ENCODE data around the gene LINS1. TPM values are rescaled to one million over a fixed set of nuclear protein-coding genes. Genes with fewer than 3 reads are reported as not detected.

The LINS1 gene
- total RNA-seq, 1 donor from 2014 or later, result 15.0 TPM

DNA sequence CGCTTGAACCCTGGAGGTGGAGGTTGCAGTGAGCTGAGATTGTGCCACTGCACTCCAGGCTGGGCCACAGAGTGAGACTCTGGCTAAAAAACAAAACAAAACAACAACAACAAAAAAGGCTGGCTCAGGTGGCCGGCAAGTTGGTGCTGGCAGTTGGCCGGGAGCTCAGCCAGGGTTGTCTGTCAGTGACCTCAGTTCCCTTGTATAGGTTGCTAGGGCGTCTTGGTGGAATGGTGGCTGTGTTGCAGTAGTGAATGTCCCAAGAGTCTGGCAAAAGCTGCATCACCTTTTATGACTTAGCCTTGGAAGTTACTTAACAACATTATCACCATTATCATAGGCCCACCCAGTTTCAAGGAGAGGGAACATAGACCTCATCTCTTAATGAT lies 41.0 kb upstream of the LINS1 start:
- Mint-ChIP-seq H3K9me3 (ENCODE audit: unreplicated experiment) (no peaks in the 10 kb centered on the region), H3K36me3 (ENCODE audit: unreplicated experiment) (no peaks in the 10 kb centered on the region), H3K4me3 (ENCODE audit: unreplicated experiment) (no peak overlapping the region), H3K27me3 (ENCODE audit: unreplicated experiment) (peaks cover 3% of the 10 kb centered on the region), H3K27ac (ENCODE audit: unreplicated experiment) (no peak overlapping the region), H3K4me1 (ENCODE audit: low read depth, unreplicated experiment) (no peaks in the 10 kb centered on the region)
- DNase-seq, result no peak
- no peak for TF ChIP-seq CTCF (IDR thresholded peaks at IDR 0.05; ENCODE audit: partially characterized antibody, unreplicated experiment)

GRCh38 chr15:100642213-100642949 lies 40.4 kb upstream of the LINS1 start:
- H3K36me3 Mint-ChIP-seq (ENCODE audit: unreplicated experiment), result no peaks in the 10 kb centered on the region
- no peak overlapping the region for H3K27ac Mint-ChIP-seq (ENCODE audit: unreplicated experiment)
- TF ChIP-seq CTCF (IDR thresholded peaks at IDR 0.05; ENCODE audit: partially characterized antibody, unreplicated experiment), result no peak
- H3K4me3 Mint-ChIP-seq (ENCODE audit: unreplicated experiment), result no peak overlapping the region
- DNase-seq, result no peak
- no peaks in the 10 kb centered on the region for H3K9me3 Mint-ChIP-seq (ENCODE audit: unreplicated experiment)
- H3K27me3 Mint-ChIP-seq (ENCODE audit: unreplicated experiment), result peaks cover 3% of the 10 kb centered on the region
- no peaks in the 10 kb centered on the region for H3K4me1 Mint-ChIP-seq (ENCODE audit: low read depth, unreplicated experiment)

GRCh38 chr15:100638177-100638730 lies 36.3 kb upstream of the LINS1 start:
- H3K27me3 Mint-ChIP-seq (ENCODE audit: unreplicated experiment), result no peaks in the 10 kb centered on the region
- TF ChIP-seq CTCF (IDR thresholded peaks at IDR 0.05; ENCODE audit: partially characterized antibody, unreplicated experiment), result no peak

DNA sequence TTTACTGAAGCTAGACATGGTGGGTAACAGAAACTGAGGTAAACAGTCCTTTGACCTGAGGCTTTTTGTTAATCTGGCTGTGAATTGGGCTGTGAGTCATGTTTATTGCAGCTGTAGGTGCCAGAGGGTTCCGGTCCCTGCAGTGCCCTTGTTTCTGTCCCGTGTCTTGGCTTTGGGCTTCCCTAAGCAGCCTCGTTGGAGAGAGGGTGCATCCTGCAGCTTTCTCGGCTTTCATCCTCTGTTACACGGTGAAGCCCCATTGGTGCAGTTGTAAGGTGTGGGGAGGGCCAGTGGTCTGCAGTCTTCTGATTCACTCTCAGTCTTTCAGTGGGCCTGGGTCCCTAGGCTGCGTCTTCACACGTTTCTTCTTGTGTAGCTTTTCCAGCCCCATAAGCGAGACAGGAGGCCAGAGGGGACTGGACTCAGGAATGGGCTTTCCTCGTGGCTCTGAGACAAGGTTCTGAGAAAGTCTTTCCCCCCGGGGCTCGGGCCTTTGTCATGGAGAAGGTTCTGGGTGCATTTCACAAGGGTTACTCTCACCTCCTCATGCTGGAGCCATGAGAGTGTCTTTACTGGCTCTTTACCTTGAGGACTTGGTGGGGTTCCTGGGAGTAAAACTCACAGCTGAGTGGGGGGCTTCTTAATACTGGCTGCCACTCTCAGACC lies 33.6 kb upstream of the LINS1 start:
- H3K4me1 Mint-ChIP-seq (ENCODE audit: low read depth, unreplicated experiment), result no peaks in the 10 kb centered on the region
- TF ChIP-seq CTCF (IDR thresholded peaks at IDR 0.05; ENCODE audit: partially characterized antibody, unreplicated experiment), result no peak
- no peak for DNase-seq
- no peaks in the 10 kb centered on the region for H3K36me3 Mint-ChIP-seq (ENCODE audit: unreplicated experiment)
- no peak overlapping the region for H3K27ac Mint-ChIP-seq (ENCODE audit: unreplicated experiment)
- H3K4me3 Mint-ChIP-seq (ENCODE audit: unreplicated experiment), result no peak overlapping the region
- H3K27me3 Mint-ChIP-seq (ENCODE audit: unreplicated experiment), result no peaks in the 10 kb centered on the region
- H3K9me3 Mint-ChIP-seq (ENCODE audit: unreplicated experiment), result no peaks in the 10 kb centered on the region

More at GRCh38 chr15:100638177-100638730, 36.3 kb upstream of the LINS1 start:
- no peak overlapping the region for H3K4me3 Mint-ChIP-seq (ENCODE audit: unreplicated experiment)
- no peaks in the 10 kb centered on the region for H3K36me3 Mint-ChIP-seq (ENCODE audit: unreplicated experiment)
- no peaks in the 10 kb centered on the region for H3K9me3 Mint-ChIP-seq (ENCODE audit: unreplicated experiment)
- no peaks in the 10 kb centered on the region for H3K4me1 Mint-ChIP-seq (ENCODE audit: low read depth, unreplicated experiment)
- H3K27ac Mint-ChIP-seq (ENCODE audit: unreplicated experiment), result no peak overlapping the region
- DNase-seq, result no peak

GRCh38 chr15:100633763-100634075 lies 31.7 kb upstream of the LINS1 start:
- no peak overlapping the region for H3K27ac Mint-ChIP-seq (ENCODE audit: unreplicated experiment)
- no peak for TF ChIP-seq CTCF (IDR thresholded peaks at IDR 0.05; ENCODE audit: partially characterized antibody, unreplicated experiment)
- H3K9me3 Mint-ChIP-seq (ENCODE audit: unreplicated experiment), result no peaks in the 10 kb centered on the region
- DNase-seq, result no peak
- no peaks in the 10 kb centered on the region for H3K36me3 Mint-ChIP-seq (ENCODE audit: unreplicated experiment)
- H3K27me3 Mint-ChIP-seq (ENCODE audit: unreplicated experiment), result no peaks in the 10 kb centered on the region
- H3K4me3 Mint-ChIP-seq (ENCODE audit: unreplicated experiment), result no peak overlapping the region
- no peaks in the 10 kb centered on the region for H3K4me1 Mint-ChIP-seq (ENCODE audit: low read depth, unreplicated experiment)

All from glutamatergic neuron (in vitro differentiated cells).